ENCODE measurements around the gene ASCC3. TPM values are rescaled to one million over a fixed set of nuclear protein-coding genes. Genes with fewer than 3 reads are reported as not detected.
"Not testable (repeated sequence)": the region's sequence is repeated elsewhere in the genome, so short reads cannot be mapped to it uniquely, and the experiment has no call there.

The ASCC3 gene
- 19.1 and 22.5 TPM in 2 replicates for total RNA-seq (2014; rRNA removed; shearing (Covaris generic))

DNA sequence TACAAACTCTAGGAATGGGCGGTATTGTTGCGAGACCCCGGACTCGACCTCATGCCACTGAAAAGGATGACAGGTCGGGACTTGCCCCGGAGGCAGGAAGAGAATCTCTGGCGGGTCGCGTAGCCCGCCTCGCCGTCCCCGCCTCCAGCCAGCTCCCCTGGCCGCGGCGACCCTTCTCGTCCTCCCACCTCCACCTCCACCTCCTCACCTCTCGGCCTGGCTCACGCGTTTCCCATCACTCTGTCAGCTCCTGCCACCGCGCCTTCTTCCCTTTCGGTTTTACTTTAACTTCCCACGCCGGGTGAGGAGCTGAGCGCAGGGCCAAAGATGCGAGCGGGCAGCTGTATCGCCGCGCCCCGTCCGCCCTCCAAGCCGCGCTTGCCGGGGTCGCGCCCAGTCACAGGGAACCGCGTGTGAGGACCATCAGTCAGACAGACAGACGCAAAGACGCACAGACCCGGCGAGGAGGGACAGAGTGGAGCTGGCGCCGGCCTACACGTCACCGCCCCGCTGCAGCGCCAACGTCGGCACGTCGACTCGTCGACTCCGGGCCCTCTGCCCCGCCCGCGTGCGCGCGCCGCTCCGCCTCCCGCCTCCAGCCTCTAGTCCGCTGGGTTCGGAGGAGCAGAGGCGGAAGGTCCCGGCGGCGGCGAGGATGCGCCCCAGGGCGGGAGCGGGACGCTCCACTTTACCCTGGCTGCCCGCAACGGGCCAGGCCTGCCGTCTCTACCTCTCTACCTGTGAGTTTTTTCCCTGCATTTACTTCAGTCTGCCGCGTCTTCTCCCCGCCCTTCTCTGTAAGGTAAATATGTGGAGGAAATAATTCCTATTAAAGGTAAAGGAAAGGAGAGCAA is at the start of gene ASCC3:
Gene ASCC3, minus strand, starts transcription at position 477 of the 854 bp plus-strand sequence. CDS start 13,332 bp downstream, outside the sequence.
- peak; percentile 77 for DNase-seq (ENCODE audit: low spot score)

DNA sequence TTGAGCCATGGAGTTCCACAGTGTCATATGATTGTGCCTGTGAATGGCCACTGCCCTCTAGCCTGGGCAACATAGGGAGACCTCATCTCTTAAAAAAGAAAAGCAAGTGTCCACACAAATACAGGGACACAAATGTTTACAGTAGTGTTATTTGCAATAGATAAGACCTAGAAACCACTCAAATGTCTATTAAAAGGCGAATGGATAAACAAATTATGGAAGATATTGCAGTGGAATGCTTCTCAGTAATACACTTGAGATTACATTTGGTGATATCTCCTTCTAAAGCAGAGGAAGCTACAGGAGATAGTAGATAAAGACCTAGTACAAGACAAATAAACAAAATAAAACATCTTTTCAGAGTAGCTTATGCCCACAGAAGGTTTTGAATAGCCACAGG is 44.6 kb upstream of the ASCC3 start:
- no peak for DNase-seq (ENCODE audit: low spot score)

- DNase-seq (ENCODE audit: low spot score) = peak; percentile 29
Measured at GRCh38 chr6:100924534-100925227, 43.6 kb upstream of the ASCC3 start.

DNA sequence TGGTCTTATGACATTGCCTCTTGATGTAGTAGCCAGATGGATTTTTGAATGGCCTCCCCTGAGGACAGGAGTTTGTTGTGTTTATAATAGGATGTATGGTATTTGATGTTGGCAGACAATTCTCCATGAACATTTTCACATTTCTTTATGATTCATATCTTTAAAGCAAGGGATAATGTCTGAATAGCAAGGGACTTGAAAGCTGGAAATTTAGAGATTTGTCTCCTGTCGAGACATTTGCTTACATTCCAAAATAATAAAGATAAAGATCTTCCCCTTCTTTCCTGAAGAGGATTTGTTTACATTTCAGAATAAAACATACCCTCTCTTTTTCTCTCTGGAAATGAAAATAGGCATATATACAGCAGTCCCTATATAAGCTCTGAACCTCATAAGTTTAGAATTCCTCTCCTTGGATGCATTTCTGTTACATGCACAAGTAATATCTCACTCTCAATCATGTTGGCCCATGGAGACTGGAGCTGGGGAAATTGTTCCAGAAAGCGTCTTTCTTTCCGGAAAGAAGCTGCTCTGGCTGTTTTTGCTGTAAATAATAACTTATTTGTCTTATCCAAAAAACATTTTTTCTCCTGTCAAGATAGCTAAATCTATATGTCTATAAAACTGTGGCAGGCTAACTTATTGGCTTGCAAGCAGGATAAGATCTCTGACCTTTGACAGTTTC is 42.5 kb upstream of the ASCC3 start:
- no peak for DNase-seq (ENCODE audit: low spot score)

- DNase-seq (ENCODE audit: low spot score) = no peak
Measured at GRCh38 chr6:100920028-100920605, 39.0 kb upstream of the ASCC3 start.

DNA sequence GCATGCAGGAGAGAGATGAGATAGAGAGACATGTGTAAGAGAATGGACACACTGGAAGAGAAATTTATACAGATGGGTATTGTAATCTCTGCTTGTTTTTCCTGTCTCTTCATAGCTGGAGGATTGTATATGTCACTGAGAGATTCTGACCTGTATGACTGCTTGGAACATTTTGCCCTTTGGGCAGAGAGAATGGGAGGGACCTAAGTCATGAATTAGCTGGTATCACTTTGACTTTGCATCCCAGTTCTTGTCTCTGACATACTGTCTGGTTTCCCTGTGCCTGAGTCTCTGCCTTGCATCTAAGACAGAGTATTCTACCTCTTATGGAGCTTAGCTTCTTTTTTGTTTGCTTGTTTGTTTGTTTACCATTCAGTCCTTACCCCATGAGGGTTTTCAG is 37.0 kb upstream of the ASCC3 start:
- DNase-seq (ENCODE audit: low spot score) = no peak

DNA sequence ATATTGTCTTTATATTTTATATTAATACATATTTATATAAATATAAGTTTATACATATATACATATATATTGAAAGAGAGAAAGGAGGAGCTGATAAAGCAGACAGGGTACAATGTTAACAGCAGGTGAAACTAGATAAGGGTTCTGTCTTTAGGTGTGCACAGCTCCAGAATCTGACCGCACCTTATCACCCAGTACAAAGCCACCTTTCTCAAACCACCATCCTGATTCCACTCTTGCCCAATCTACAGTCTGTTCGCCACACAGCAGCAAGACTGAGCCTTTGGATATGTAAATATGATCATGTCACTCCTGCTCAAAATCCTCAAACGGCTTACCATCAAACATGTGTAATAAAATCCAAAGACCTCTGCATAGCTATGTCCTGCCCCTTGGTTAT is 34.7 kb upstream of the ASCC3 start:
- DNase-seq (ENCODE audit: low spot score) = no peak

- DNase-seq (ENCODE audit: low spot score) = no peak
Measured at GRCh38 chr6:100913400-100914276, 32.5 kb upstream of the ASCC3 start.

- no peak for DNase-seq (ENCODE audit: low spot score)
Measured at GRCh38 chr6:100906325-100906724, 25.2 kb upstream of the ASCC3 start.

DNA sequence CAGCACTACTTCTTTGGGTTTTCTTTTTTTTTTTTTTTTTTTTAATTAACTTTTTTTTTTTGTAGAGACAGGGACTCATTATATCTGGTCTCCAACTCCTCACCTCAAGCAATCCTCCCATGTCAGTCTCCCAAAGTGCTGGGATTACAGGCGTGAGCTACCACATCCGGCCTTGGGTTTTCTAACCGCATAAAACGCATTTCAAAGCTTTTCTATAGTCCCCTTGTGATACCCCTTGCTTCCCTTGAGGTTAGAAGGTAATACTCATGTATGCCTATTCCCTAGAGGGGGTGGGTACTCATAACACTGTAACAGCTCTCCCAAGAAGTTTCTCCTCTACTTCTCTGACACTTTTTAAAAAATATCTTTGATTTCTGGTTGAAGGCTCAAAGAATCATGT is 23.9 kb upstream of the ASCC3 start:
- DNase-seq (ENCODE audit: low spot score) = no peak

GRCh38 chr6:100904316-100904715 is 23.2 kb upstream of the ASCC3 start:
- no peak for DNase-seq (ENCODE audit: low spot score)

- no peak for DNase-seq (ENCODE audit: low spot score)
Measured at GRCh38 chr6:100901582-100901981, 20.5 kb upstream of the ASCC3 start.

DNA sequence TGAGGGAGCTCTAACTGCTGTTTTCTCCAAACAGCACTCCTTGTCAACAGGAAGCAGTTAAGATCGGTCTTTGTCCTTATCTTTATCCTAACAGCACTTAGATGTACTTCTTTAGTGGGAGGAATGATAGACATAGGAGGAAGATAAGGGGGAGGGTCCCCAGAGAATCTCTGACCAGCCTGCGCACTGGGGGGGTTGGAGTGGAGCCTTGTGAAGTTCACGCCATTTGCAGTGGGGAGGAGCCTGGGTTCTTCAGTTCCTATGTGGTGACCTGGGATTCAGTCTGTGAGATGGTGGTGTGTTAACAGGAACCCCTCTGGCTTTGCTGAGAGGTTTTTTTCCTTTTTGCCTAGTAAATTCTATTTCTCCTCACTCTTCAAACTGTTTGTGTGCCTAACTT is 18.1 kb upstream of the ASCC3 start:
- DNase-seq (ENCODE audit: low spot score) = no peak

- DNase-seq (ENCODE audit: low spot score) = no peak
Measured at GRCh38 chr6:100897671-100898070, 16.5 kb upstream of the ASCC3 start.

- no peak for DNase-seq (ENCODE audit: low spot score)
Measured at GRCh38 chr6:100893743-100894142, 12.6 kb upstream of the ASCC3 start.

DNA sequence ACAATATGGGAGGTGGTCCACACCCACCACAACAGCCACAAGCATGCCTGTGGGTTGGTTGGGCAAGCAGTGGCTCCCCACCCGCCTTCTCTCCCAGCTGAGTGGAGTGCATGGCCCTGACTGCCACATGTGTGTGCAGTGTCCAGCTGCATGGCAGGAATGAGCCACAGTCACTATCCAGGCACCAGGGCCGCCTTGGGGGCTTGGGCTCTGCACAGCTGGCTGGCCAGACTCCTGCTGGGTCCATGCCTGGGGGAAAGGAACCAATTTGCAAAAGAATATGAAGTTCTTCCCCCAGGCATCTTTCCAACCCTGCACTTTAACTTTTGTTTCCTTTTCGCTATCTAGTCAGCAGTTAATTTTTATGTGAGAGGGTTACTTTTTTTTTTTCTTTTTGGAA is 11.6 kb upstream of the ASCC3 start:
- DNase-seq (ENCODE audit: low spot score) = no peak

GRCh38 chr6:100892116-100892515 is 11.0 kb upstream of the ASCC3 start:
- no peak for DNase-seq (ENCODE audit: low spot score)

- no peak for DNase-seq (ENCODE audit: low spot score)
Measured at GRCh38 chr6:100891079-100891478, 9.9 kb upstream of the ASCC3 start.

DNA sequence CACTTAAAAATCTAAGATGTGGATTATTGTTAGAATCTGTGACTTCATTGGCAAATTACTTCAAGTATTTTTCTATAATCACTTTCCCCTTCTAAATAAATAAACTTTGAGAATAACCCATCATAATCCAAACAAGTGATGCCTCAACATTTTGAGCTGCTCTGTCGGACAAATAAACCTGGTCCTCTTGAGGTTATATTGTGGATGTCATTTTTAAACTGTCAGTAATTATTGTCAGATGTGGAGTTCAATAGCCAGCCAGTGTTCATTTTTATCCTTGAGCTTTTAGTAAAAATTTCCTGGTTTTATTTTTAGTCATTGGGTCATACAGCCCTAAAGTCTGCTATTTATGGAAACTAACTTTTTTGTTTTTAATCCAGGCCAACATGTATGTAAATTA is 9.5 kb upstream of the ASCC3 start:
- DNase-seq (ENCODE audit: low spot score) = not testable (repeated sequence)

DNA sequence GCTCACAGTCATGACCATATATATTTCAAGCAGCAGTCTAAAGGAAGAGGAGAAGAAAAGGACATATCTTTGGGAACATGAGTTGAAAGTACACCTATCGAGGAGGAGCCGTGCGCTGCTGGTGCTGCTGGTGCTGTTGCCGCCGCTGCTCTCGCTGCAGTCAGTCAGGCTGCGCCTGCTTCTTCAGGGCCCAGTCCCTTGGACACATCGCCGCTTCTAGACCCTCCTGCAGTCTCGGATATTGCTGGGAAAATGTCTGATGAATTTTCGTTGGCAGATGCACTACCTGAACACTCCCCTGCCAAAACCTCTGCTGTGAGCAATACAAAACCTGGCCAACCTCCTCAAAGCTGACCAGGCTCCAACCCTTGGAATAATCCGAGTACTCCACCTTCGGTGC is 8.2 kb upstream of the ASCC3 start:
- no peak for DNase-seq (ENCODE audit: low spot score)

DNA sequence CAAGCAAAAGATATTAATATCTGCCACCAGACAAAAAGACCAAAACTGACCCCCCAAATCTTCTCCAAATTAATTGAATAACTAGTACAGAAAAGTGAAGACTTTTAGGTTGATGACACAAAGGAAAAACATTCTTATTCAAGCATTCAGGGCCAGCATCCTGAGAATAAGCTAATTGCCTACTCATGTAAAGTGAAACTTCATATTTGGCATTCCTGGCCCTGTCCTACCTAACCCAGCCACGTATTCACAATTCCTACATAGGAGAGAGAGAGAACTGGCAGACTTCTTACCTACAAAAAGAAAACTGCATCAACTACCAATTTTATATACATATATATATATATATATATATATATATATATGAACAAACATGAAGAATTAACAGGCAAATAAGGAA is 4.9 kb upstream of the ASCC3 start:
- no peak for DNase-seq (ENCODE audit: low spot score)
